ENCODE data around the gene ETNK2.

The ETNK2 gene

DNA sequence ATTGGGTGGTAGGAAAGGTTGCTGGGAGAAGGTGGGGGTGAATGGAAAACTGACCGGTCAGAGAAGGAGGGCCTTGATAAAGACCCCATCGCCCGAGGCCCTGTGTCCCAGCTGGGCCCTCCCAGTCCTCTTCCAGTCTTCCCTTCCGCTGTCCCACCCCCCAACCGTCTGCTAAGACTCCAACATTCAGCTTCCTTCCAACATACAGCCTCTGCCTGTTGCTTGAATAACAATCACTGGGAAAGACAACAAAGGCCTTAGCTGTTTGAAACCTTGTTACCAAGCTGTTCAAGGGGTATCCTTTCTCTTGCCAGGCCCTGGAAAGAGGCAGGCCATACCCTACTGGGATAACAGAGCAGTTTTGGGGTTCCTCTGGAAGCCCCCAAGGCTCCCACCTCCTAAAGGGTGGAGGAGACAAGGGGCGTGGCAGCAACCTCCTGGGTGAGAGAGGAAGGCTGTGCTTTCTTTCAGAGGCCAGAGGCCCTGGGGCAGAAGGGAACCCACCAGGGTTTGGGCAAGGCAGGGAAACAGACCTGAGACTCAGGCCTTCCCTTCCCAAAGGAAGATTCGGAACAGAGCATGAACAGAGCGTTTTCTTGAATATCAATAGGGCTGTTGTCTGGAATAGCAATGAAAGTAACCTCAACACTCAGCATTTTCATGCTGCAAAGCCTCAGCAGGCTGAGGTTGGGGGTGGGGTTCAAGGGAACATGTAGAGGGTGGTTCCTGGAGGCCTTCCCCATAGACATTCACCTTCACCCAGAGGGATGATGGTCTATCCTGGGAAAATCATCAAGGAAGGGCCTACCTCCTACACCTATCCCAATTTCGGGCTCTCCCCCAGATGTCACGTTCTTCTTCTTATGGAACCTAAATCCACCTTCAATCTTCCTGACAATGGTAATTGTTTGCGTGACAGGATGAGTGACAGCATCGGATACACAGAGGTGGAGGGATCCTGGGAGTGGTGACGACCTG, 4.1 kb downstream of the ETNK2 start:
- DNase-seq (ENCODE audit: low read depth), result no peak

DNA sequence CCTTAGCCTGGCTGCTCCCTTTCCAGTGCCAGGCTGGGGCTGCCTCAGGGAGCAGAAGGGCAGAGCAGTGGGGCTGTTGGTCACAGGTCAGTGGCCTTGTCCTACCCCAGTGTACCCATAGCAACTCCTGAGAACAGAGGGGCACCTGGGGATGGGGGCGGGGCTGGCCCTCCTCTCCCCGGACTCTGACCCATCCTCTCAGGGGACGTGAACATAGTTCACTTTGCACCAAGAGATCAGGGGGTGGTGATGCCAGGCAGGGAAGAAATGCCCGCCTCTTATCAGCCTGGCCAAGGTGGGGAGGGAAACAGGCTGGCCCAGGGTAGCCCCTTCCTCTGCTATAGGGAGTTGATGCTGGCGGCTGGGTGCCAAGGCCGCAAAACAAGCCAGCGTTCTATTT, 4.9 kb downstream of the ETNK2 start:
- DNase-seq (ENCODE audit: low read depth), result no peak

DNA sequence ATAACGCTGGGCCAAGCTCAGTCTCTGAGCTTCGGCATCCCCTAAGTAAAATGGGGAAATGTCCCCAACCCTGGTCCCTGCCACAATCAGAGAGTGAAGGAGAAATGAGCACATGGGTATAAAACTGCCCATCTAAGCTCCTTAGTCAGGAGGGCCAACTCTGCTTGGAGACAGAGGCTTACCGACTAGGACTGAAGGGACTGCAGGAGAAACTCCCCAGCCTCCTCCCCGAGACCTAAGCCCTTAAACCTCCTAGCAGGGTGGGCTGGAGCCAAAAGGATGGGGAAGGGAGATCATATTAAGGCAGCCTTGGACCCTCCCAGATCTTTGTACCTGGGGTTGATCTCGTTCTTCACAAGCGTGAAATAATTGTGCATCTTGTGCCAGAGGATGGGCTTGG, 5.5 kb downstream of the ETNK2 start:
- no peak for DNase-seq (ENCODE audit: low read depth)

DNA sequence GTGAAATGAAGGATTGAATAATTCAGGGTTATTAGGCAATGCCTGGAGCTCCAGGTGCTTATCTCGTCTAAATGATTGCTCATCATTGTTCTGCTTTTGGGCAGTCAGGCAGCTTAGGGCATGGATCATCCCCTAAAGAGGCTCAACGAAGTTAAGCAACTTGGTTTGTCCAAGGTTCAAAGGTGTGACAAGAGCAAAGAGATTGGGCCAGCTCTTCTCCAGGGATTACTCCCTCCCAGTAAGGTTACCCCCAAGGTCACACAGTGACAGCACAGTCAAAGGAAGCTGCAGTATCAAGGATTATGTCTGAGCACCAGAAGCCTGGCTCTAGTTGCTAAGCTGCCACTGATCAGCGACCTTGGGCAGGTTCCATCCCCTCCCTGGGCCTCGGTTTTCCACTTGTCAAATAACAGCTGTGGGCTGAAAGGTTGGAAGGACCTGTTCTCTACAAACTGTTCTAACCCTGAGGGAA, 6.8 kb downstream of the ETNK2 start:
- no peak for DNase-seq (ENCODE audit: low read depth)

DNA sequence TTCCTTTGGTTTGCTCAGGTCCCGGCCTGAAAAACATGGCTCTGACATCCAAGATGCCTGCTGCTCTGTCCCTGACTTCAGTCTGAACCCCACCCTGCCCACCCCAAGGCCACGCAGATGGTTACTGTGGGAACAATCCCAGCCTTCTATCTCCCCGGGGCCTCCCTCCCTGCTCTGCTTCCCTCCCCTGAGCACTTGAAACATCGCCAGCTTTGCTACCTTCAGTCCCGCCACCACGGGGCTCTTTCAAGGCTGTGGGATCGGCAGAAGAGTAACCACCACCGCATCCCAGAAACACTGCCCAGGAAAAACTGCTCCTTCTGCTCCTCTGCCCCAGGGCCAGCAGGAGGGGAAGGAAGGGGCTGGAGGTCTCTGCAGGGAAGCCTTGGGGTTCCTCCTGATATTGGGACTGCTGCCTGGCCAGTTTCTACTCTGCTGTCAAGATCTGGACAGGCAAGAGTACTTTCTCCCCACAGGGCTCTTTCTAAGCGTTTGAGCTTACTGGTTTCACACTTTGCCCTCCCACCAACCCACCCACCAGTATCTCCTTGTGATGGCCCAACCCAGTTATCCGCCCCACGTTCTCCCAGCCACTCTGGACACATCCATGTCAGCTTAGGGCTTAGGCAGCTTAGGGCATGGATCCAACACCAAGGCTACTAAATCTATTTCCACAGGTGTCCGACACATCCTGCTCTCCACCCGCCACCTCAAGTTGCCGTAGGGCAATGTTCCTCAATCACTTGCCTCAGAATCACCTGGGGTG, 8.4 kb downstream of the ETNK2 start:
- no peak for DNase-seq (ENCODE audit: low read depth)

DNA sequence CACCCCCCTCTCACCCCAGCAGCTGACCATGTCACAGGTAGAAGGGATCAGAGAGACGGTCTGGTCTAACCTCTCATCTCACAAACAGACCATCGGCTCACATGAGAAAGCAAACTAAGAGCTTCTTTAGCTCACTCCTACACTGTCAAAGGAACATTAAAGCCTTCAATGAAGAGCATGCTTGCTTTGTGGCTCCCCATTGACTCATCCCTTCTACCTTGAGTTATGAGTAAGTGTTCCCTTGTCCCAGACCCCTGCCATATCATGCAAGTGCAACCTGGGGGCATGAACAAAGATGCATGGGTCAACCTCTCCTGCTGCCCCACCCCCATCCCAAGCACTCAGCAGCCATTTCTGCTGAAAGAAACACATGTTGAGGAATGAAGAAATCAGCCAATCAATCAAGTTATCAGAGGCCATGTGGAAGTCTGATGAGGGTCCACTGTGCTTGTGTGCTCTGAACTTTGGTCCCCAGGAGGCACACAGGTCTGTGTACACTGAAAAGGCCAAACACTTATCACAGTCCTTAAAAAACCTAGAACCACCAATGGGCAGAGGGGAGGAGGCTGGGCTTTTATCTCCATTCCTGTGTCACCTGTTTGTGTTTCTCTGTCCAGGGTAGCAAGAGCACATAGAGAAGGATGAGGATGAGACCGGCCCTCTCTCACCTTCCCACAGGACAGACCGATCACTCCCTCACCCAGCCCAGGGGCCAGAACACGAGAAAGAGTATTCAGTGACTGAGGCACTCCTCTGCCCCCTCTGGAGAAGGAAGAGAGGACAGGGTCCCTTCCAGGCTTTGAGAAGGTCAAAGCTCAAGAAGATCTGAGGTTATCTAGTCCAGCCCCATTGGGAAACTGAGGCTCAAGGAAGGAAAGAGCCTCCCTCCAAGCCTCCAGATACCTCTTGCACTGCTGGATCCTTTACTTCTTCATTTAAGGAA, 9.5 kb downstream of the ETNK2 start:
- DNase-seq (ENCODE audit: low read depth), result no peak

DNA sequence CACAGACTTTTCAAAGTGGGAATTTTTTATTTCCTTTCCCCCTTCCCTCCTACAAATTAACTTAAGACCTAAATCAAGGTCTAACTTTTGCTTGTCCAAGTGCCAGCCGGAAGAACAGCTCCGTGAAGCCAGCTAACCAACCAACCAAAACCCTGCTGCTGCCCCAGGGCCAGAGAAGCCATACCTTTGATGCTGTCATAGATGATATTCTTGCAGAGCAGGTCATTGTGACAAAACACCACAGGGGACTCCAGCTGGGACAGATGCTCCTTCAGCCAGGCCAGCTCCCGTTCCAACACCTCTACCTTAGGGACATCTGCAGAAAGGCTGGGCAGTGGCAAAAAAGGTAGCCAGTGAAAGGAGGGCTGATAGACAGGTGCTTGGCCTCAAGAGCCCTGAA, 10.7 kb downstream of the ETNK2 start:
- DNase-seq (ENCODE audit: low read depth), result no peak

DNA sequence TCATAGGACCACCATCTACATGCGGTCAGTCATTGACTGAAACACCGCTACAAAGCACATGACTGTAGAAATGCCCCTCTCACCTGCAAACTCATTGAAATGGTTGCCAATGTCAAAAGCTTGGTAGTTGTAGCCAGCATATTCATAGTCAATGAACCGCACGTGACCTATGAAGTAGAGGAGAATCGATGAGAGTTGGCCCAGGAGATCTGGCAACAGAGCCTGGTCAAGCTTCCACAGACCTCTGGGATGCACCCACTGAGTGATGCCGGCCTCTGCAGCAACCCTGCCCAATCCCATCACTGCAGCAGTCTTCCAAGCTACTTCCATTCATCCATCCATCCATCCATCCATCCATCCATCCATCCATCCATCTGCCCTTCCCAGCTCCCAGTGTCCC, 11.9 kb downstream of the ETNK2 start:
- DNase-seq (ENCODE audit: low read depth), result no peak

DNA sequence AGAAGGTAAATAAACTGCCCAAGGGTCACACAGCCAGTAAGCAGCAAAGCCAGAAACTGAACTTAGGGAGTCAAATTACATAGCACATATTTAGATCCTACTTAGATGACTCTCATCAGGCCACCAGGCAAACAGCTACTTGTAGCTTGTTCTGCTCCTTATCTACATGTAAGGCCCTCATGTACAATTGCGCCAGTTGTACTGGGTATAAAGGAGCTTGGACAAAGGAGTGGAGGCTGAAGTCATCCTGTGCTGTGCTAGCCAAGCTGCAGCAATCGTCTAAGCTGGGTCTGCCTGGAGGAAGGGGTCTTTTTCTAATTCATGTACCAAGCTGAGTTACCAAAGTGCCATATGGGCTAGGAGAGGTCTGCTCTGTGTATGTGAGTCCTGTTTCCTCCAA, 12.8 kb downstream of the ETNK2 start:
- DNase-seq (ENCODE audit: low read depth), result no peak

DNA sequence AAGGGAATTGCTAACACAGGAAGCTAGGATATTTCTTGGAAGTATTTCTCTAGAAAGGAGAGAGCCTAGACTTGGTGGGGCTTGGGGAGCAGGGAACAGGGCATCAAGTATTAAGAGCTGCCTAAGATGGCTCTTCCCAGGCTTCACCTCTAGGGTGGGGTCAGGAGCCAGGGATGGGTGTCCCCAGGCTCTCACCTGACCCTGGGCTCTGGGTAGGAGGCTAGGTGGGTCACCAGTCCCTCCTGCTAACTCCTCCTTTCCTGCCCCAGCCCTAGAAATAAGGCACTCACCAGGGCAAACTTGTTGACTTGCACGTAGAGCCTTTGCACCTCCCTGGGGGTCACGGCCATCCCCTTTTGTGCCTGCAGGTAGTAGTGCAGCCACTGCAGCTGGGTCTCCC, 15.0 kb downstream of the ETNK2 start:
- no peak for DNase-seq (ENCODE audit: low read depth)

DNA sequence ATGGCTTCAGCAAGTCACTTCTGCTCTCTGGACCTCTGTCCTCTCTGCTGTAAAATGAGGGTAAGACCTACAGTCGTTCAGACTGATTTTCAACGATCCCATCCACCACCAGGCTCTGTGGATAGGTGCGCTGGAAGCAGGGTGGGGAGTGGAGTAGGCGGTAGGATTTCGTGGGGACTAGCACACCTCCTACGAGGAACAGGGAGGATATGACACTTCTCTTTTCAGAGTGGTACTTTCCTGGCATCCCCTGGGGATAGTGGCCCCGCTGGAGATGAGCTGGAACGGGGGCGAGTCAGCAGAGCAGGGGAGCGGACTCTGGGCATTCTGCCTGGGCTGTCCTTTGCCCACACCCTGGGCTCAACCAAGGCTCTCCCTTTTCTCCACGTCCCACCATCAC, 17.7 kb downstream of the ETNK2 start:
- no peak for DNase-seq (ENCODE audit: low read depth)

DNA sequence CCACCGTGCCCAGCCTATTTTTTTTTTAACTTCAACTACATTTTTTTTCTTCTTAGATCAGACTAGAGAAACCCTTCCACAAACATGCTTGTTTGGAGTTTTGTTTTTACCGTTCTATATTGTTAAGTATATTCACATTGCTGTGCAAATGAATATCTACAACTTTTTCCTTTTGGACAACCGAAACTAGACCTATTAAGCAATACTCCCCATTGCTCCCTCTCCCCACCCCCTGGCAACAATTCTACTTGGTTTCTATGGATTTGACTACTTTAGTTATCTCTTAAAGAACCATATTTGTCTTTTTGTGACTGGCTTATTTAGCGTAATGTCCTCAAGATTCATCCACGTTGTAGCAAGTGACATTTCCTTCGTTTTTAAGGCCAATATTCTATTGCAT, 19.1 kb downstream of the ETNK2 start:
- no peak for DNase-seq (ENCODE audit: low read depth)

DNA sequence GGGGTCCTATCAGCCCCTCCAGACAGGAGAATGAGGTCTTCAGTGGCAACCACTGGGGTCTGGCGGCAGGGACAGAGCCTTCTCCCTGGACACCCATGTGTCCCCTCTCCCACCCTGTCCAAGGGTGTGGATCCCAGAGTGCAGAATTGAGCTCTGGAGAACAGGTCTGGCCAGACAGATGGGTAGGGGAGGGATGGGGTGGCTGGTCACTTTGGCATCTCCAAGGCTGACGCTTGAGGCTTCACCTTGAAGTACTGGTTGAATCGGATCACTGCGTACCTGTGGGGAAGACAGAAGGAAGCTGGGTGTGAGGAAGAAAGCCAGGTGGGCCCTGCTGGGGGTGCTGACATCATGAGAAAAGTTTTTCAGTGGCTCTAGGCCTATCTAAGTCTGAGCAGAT, 19.9 kb downstream of the ETNK2 start:
- DNase-seq (ENCODE audit: low read depth), result no peak

DNA sequence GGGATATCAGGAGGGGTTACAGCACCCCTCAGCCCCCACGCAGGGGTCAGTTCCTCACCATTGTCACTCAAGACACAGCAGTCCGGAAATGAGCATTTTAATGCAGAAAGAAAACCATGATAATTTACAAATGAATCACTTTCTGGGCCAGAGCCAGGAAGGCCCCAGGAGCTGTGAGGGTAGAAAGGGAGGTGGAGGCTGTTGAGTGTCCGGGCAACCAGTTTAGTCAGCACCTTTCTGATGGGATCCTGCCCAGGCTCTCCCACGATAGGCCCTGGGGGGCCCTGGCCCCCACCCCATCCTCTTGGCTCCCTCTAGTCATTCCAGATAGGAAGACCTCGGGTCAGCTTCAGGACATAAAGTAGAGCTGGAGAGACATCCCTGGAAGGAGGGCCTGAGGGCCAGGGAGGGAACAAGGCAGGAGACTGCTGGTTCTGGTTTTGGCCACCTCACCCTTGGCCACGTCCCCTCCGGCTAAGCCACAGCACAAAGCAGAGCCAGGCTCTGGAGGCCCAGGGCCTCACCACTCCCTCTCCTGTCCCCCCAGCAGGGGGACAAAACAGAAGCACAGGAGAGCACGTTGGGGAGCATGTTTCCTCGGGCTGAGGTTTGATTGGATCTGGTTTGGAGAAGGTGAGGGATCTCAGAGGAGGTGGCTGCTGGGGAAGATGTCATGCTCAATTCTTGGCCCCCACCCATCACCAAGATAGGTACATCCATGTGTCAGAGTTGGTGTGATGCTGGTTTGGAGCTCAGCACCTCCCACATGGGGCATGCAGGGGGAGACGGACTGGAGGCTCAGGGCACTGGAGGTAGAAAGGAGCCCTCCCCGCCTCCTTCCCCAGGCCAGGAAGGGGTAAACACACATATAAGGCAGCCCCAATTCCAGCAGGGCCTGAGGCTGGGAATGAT, 20.6 kb downstream of the ETNK2 start:
- DNase-seq (ENCODE audit: low read depth), result peak; percentile 74

DNA sequence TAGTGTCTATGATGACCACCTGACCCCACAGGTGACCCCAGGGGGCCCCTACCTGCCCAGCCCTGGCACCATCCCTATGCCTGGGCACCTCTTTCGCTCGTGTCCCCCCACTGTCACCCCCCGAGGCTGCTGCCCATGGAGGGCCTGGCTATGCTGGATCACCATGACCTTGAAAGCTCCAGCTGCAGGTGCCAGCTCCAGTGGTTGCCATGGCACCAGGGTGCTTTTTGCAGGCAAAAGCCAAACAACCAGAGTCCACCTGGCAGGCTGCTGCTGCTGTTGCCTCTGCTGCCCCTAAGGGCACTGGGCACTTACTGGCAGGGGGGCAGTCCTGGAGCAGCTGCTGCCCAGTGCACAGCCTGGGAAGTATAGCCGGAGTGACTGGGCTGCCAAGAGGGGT, 21.7 kb downstream of the ETNK2 start:
- DNase-seq (ENCODE audit: low read depth), result no peak

DNA sequence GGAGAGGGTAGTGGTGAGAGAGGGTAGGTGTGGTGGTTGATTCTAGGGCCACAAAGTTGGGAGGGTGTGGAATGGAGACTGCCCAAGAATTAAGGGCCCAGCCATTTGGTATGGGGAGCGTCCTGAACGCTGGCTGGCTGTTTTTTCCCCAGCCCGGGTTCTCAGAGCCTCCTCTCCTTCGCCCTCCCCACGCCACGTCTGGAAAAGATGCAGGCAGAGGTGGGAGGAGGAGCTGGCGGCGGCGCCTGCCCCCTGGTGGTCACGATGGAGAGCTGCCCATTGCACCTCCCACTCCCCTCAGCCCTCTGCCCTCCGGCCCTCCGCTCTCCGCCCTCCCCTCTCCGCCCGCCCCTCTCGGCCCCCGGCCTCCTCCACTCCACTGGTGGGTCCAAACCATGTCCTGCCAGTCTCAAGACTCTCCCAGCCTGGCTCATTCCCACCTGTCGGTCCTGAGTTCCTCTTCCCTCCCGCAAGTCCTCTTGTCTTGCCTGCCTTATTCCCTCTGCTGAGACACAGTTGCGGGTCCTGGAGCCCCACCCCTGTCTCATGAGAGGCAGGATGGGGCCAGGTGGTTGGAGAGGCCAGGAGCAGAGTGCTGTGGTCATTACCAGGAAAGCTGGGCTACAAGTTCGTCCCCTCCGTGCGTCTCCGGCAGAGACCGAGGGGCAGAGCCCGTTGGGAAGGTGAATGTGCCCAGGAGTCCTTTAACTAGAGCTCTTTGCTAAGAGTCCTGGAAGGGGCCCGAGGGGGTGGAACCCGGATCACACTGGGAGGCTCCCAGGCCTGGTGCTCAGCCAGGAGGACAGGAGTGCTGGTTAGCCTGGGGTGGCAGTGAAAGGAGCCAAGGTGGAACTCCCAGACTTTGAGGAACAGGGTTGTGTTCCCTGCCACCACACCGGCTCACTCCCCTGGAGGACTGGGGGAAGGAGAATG, 22.6 kb downstream of the ETNK2 start:
- no peak for DNase-seq (ENCODE audit: low read depth)

DNA sequence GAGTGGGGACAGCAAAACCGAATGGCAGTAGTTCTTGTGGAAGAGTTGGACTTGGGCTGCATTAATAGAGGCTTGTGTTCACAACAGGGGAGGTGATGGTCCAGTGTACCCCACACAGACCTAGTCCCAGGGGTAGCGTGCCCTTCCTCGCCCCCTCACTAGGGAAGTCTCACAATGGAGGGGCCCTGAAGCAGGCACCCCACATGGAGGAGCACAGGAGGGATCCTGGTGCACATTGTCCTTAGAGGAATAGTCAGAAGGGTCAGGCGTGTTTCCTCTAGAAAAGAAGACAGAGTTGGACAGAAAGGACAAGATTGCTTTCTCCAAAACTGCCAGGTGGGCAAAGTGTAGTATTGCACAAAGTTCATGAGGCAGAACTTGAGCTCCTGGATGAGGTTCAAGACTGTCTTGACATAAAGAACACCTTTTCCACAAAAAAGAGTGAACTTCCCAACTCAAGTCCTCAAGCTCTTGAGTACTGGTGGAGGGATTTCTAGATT, 23.3 kb downstream of the ETNK2 start:
- no peak for DNase-seq (ENCODE audit: low read depth)

DNA sequence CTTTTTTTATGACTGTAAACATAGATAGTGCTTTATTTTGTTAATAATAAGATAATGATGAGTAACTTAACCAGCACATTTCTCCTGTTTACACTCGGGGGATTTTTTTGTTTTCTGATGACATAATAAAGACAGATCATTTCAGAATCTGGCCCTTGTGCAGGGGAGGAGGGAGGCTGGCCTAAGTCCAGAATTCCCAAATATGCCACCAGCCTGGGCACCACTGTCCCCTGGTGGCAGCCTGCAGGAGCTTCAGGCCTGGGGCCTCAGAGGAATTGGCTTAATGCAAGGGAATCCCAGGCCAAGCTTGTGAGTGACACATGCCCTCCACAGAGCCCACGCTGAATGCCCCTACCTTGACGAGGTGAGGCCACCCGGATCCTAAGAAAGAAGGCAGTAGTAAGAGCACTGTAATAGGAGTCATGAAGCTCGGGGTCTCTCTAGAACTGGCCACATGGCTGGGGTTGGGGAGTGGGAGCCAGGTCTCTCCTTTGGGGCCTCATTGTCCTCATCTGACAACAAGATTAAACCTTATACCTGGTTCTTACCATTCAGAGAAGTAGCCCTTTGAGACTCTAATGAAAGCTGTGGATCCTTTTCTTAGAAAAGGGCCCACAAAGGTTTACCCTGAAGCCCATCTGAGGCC, 24.1 kb downstream of the ETNK2 start:
- DNase-seq (ENCODE audit: low read depth), result peak; percentile 48

DNA sequence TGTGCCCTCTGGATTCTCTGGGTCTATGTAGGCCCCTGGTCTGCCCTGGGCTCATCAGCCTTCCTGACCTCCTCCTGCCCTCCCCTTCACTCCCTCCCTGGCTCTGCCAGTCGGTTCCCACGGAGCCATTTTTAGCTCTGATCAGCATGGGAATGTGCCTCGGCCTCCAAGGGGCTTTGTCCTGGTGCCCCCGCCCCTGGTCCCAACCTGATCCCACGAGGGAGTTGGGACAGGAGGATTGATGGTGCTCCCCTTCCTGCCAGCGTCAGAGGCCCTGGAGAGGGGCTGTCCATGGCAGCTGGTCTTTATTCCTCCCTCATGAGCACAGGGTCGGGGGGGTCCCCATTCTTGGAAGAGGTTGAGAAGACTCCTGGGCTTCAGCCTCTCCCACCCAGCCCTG, 24.9 kb downstream of the ETNK2 start:
- DNase-seq (ENCODE audit: low read depth), result no peak

Data from HS-27A (cell line).